ENCODE results near the gene GEMIN8.

Gene GEMIN8

GRCh38 chrX:13990126-13990800 lies 39.4 kb downstream of the GEMIN8 start:
- TF ChIP-seq CTCF (IDR thresholded peaks at IDR 0.05; ENCODE audit: insufficient read depth, low read depth, low read length, missing control alignments): no peak
- no peak for DNase-seq (ENCODE audit: low read depth)
- no peak overlapping the region for H3K4me3 ChIP-seq (ENCODE audit: low read depth, low read length)

DNA sequence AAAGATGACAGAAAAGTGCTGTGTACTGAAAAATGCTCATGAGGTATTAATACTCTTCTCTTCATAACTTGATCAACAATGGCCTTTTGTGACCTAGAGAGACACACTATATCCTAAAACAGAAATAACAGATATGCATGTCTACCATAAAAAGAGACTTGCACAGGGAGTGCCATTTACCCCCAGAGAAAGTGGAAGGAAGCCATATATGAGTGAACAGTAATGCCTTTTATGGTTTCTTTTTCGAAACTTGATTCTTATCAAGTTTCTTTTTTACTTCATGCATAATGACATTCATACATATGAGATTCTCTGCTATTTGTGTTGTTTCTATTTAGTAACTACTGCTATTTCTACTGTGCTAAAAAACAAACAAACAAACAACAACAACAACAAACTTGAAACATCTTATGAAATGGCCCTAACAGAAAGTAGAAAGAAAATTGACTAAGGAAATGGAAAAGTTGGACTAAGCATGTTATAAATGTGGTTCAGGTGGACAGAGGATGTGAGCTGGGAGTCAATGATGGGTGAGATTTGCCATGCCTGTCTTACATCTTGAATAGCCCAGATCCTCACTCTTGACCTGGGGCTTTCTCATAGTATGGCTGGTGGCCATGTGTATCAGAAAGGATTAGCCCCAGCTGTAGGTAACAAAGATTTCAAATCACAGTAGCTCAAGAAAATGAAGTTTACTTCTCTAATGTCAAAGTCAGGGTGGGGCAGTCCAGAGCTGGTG lies 43.8 kb downstream of the GEMIN8 start:
- peak; percentile 23 for DNase-seq (ENCODE audit: low read depth)
- no peak overlapping the region for H3K4me3 ChIP-seq (ENCODE audit: low read depth, low read length)
- TF ChIP-seq CTCF (IDR thresholded peaks at IDR 0.05; ENCODE audit: insufficient read depth, low read depth, low read length, missing control alignments): no peak

DNA sequence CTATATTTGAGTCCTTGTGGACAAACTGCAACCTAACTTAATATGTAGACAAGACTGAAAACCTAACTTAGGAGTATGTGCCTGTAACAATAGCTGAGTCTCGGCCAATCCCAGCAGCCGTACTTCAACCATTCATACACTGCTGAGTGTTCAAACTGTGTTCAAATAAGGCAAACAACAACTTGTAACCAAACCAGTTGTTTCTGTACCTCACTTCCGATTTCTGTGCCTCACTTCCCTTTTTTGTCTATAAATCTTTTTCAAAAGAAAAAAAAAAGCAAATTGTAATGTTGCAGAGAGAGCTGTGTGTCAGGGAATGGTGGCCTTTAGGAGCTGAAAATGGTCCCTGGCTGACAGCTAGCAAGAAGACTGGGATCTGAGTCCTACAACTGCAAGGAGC lies 46.0 kb downstream of the GEMIN8 start:
- DNase-seq (ENCODE audit: low read depth): peak; percentile 21
- no peak for TF ChIP-seq CTCF (IDR thresholded peaks at IDR 0.05; ENCODE audit: insufficient read depth, low read depth, low read length, missing control alignments)
- H3K4me3 ChIP-seq (ENCODE audit: low read depth, low read length): no peak overlapping the region

GRCh38 chrX:13968198-13968597 lies 61.5 kb downstream of the GEMIN8 start:
- no peak for TF ChIP-seq CTCF (IDR thresholded peaks at IDR 0.05; ENCODE audit: insufficient read depth, low read depth, low read length, missing control alignments)

DNA sequence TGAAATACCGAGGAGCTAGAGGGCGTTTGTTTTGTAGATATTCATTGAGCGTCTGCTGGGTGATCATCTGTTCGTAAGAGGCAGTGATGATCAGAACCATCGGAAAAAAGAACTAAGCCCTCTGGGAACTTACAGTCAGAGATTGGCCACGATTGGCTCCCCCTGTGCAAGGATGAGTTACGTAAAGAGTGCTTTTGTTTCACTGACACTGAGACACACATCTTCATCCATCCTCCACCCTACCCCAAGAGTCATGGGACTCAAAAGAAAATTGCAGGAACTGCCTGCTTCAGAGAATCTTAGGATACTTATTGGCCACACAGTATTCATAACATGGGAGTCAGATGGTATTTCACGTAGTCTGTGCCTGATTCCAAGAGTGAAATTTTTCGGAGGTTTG lies 62.1 kb downstream of the GEMIN8 start:
- H3K4me3 ChIP-seq (ENCODE audit: low read depth, low read length): no peak overlapping the region
- no peak for DNase-seq (ENCODE audit: low read depth)
- no peak for TF ChIP-seq CTCF (IDR thresholded peaks at IDR 0.05; ENCODE audit: insufficient read depth, low read depth, low read length, missing control alignments)

More at GRCh38 chrX:13968198-13968597, 61.5 kb downstream of the GEMIN8 start:
- no peak overlapping the region for H3K4me3 ChIP-seq (ENCODE audit: low read depth, low read length)
- no peak for DNase-seq (ENCODE audit: low read depth)

- no peak for DNase-seq (ENCODE audit: low read depth)
- TF ChIP-seq CTCF (IDR thresholded peaks at IDR 0.05; ENCODE audit: insufficient read depth, low read depth, low read length, missing control alignments): no peak
- no peak overlapping the region for H3K4me3 ChIP-seq (ENCODE audit: low read depth, low read length)
Observed at GRCh38 chrX:13966793-13967125, 62.9 kb downstream of the GEMIN8 start.
